ENCODE results near the gene SVOP.

SVOP gene

DNA sequence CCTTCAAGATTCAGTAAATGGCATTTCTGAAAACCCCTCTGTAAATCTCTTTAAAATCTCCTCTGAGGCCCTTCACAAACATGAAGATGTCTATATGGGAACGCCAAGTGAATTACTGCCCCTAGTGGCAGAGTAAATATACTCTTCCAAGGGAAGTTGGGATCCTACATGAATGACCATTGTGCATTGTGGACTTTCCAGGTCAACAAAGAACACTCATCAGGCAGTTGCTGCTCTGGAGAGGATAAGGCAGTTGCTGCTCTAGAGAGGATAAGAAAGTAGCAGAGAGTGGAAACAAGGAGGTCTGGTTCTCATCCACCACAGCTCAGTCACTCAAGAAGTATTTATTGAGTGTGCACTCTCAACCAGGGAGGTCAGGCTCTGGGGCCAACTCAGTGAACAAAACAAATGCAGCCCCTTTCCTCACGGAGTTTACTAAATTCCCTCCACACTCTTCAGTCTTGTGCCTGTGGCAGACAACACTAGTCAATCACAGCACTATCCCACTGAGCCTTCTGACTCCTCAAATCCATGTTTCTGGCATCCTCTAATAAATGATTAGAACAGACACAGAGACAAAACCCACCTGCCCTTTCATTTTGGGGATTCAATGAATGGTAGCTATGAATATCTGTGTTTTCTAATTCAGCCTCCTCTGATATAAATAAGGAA, 52.9 kb downstream of the SVOP start:
- Mint-ChIP-seq H3K4me3 (no peak overlapping the region), H3K9me3 (no peaks in the 10 kb centered on the region), H3K4me1 (no peaks in the 10 kb centered on the region), H3K27me3 (peaks cover 6% of the 10 kb centered on the region), H3K27ac (no peak overlapping the region), H3K36me3 (no peaks in the 10 kb centered on the region)

DNA sequence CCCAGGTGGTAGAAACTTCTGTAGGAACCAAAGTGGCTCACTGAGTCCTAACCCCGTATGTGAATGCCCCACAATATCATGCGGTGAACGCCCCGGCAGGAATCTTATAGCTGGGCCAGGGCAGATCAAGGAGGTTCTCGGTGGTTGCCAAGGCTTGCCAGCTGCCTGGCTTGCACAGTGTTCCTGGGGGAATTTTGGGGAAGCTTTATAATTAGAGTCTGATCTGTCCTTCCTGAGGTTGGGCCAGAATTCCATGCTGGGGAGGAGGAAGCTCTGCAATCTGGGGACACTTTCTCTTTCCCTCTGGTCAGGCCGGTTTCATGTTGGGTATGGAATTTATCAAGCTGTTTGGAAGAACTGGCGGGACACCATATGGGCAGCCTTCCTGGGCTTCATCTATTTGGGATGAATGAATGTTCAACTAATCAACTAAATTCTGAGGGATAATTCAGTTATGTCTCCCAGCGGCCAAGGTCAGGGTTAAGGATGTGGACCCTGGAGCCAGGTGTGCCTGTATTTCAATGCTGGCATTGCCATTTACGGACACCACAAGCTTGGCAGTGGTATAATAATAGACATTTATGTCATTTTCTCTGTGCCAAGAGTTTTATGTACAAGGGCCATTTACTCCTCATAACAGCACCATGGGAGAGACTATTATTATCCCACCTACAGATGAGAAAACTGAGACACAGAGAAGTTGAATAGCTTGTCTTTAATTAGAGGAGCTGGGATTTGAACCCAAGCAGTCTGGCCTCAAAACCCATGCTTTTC, 54.3 kb downstream of the SVOP start:
- H3K27ac Mint-ChIP-seq = no peak overlapping the region
- peaks cover 6% of the 10 kb centered on the region for H3K27me3 Mint-ChIP-seq
- H3K4me3 Mint-ChIP-seq = no peak overlapping the region
- H3K9me3 Mint-ChIP-seq = no peaks in the 10 kb centered on the region
- H3K4me1 Mint-ChIP-seq = no peaks in the 10 kb centered on the region
- H3K36me3 Mint-ChIP-seq = no peaks in the 10 kb centered on the region

DNA sequence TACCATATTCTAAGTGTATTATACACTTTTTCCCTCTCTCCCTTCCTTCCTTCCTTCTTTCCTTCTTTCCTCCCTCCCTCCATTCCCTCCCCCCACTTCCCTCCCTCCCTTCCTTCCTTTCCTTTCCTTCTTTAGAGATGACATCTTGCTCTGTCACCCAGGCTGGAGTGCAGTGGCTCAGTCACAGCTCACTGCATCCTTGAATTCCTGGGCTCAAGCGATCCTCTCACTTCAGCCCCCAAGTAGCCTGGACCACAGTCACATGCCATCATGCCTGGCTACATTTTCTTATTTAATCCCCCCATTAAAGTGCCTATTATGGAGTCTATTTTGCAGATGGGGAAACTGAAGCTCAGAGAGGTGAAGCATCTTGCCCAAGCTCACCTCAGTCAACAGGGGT, 55.0 kb downstream of the SVOP start:
- H3K27me3 Mint-ChIP-seq = peaks cover 4% of the 10 kb centered on the region
- no peak overlapping the region for H3K27ac Mint-ChIP-seq
- H3K9me3 Mint-ChIP-seq = no peaks in the 10 kb centered on the region
- H3K4me1 Mint-ChIP-seq = no peaks in the 10 kb centered on the region
- H3K36me3 Mint-ChIP-seq = no peaks in the 10 kb centered on the region
- no peak overlapping the region for H3K4me3 Mint-ChIP-seq

DNA sequence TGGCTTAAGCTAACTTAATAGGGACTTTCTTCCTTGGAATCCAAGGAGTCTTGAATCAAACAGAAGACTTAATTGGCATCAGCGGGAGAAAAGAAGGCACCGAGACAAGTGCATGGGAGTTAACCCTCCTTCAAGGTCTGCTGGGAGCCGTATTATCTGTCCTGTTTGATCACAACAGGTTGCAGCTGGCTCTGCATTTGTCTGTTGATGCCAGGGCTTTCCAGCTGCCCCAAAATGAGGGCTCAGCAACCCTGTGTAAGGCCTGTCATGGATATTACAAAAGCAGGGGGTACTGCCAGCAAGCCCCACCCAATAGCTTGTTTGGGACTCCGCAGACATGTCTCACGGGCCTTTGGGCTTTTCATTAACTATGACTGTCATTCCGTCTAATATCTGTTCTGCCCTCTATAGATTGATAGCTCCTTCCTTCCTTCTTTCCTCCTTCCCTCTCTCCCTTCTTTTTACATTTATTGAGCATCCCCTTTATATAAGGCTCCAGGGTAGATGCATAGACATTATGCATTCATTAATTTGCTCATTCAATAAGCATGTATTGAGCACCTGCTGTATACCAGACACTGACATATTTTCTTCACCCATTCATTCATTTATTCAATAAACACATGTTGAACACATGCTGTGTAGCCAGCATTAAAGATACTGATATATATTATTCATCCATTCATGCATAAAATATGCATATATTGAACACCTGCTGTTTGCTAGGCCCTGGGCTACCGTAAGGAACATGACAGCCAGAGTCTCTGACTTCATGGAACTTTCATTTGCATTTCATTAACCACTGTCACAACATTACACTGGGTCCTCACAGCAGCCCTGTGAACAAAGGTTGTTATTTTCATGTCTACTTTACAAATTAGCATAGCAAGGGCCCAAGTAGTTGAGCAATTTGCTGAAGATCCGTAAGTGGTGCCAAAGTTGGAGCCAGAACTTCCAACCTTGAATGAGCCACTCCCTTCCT, 56.2 kb downstream of the SVOP start:
- no peak overlapping the region for H3K27ac Mint-ChIP-seq
- no peak overlapping the region for H3K4me3 Mint-ChIP-seq
- no peaks in the 10 kb centered on the region for H3K36me3 Mint-ChIP-seq
- no peaks in the 10 kb centered on the region for H3K4me1 Mint-ChIP-seq
- H3K9me3 Mint-ChIP-seq = no peaks in the 10 kb centered on the region
- peaks cover 1% of the 10 kb centered on the region for H3K27me3 Mint-ChIP-seq

DNA sequence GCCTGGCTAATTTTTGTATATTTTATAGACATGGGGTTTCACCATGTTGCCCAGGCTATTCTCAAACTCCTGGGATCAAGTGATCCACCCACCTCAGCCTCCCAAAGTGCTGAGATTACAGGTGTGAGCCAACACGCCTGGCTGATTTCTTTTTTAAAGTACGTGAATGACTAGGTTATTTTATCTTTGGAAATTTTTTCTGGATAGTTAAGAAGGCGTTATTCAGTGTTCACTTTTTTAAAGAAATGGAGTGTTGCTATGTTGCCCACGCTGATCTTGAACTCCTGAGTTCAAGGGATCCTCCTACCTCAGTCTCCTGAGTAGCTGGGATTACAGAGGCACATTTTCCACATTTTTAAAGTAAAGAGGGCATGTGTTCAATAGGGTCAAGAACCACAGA, 58.6 kb downstream of the SVOP start:
- no peak overlapping the region for H3K27ac Mint-ChIP-seq
- H3K9me3 Mint-ChIP-seq = no peaks in the 10 kb centered on the region
- no peaks in the 10 kb centered on the region for H3K4me1 Mint-ChIP-seq
- H3K36me3 Mint-ChIP-seq = no peaks in the 10 kb centered on the region
- H3K27me3 Mint-ChIP-seq = peaks cover 1% of the 10 kb centered on the region
- H3K4me3 Mint-ChIP-seq = no peak overlapping the region

DNA sequence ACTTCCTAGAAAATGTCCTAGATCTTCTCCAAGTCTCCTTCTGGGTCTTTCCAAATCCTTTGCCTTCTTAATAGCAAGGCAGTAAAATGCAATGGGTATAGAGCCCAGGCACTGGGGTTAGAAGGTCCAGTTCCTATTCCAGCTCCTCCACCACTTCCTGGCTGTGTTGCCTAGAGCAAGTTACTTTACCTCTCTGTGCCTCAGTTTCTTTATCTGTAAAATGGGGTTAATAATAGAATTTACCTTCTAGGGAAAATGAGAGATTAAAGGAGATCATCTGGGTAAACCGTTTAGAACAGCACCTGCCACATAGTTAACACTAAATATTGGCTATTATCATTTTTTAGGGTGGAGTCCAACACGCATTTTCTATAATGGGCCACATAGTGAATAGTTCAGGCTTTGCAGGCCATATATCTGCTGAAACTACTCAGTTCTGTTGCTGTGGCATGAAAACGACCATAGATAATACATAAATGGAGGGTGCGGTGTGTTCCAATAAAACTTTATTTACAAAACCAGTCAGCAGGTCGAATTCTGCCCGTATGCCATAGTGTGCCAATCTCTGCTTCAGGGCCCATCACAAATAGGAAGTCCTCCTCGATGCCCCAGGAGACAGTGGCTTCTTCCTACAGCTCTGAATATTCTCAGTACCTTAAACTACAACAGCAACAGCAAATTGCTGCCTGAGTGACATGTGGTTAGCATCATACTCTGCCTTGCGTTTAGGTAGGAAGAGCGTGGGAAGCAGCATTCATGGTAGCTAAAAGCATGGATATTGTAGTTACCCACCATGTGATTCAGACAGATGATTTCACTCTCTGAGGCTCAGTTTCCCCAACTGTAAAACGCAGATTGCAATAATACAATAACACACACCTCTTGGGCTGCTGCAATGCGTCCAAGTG, 60.9 kb downstream of the SVOP start:
- Mint-ChIP-seq H3K4me3 (no peak overlapping the region), H3K27me3 (peaks cover 1% of the 10 kb centered on the region), H3K4me1 (no peaks in the 10 kb centered on the region), H3K9me3 (no peaks in the 10 kb centered on the region), H3K36me3 (no peaks in the 10 kb centered on the region), H3K27ac (no peak overlapping the region)

DNA sequence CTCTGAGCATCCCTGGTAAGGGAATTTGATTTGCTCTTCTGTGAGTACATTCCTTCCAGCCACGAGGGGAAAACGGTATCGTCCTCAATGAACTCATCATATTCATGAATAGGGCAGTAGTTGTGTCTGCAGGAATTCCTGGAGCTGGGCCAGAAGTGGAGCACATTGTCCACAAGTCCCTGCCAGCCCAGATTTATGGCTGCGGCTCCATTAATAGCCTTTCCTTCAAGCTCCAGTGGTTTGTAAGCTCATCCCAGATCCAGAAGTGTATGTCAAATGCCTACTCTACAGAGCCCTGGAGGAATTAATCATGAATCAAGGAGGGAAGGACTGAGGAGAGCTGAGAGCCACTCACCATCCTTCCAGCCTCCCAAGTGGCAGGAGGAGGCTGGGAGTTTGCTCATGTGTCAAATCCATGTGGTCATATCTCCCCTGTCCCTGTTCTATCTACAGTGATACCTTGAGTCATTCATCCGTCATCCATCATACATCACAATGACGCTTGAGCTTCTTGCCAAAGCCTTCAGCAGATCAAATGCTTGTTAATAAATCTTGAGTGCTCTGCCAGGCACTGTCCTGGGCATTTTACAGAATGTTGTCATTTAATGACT, 65.5 kb downstream of the SVOP start:
- no peak overlapping the region for H3K4me3 Mint-ChIP-seq
- no peak overlapping the region for H3K27ac Mint-ChIP-seq
- H3K27me3 Mint-ChIP-seq = no peaks in the 10 kb centered on the region
- no peaks in the 10 kb centered on the region for H3K9me3 Mint-ChIP-seq
- H3K4me1 Mint-ChIP-seq = peaks cover 6% of the 10 kb centered on the region
- no peaks in the 10 kb centered on the region for H3K36me3 Mint-ChIP-seq

DNA sequence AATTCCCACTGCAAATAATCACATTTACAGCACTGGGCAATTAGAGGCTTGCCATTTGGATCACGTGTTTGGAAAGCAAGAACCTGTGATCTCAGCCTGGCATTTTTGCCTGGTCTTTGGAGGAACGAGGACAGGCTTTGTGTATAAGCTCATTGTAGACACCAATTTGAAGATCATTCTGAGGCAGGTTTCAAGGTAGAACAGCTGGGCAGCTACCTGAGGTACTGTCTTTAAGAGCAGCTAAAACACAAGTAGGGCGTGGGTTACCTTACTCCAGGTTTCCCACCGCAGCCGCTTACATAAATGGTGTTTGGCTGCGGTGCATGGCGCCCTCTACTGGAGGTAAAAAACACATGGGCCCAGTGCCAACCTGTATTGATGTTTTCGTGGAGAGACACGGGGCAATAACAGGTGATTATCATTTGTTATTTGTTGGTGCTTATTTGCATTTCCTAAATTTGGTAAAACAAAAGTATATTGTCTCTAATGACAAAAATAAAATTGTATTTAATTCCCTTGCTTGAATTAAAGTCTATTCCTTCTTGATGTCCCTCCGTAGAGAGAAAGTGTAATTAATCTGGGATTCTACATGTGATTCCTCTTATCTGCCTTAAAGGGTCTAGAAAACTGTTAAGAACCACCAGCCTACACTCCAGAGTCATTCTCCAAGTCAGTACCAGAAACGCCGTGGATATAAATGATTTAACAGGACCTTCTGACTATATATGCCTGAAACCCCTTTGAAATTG, 69.7 kb downstream of the SVOP start:
- H3K27ac Mint-ChIP-seq = no peak overlapping the region
- H3K9me3 Mint-ChIP-seq = no peaks in the 10 kb centered on the region
- H3K4me1 Mint-ChIP-seq = peaks cover 6% of the 10 kb centered on the region
- no peak overlapping the region for H3K4me3 Mint-ChIP-seq
- peaks cover 3% of the 10 kb centered on the region for H3K27me3 Mint-ChIP-seq
- no peaks in the 10 kb centered on the region for H3K36me3 Mint-ChIP-seq

DNA sequence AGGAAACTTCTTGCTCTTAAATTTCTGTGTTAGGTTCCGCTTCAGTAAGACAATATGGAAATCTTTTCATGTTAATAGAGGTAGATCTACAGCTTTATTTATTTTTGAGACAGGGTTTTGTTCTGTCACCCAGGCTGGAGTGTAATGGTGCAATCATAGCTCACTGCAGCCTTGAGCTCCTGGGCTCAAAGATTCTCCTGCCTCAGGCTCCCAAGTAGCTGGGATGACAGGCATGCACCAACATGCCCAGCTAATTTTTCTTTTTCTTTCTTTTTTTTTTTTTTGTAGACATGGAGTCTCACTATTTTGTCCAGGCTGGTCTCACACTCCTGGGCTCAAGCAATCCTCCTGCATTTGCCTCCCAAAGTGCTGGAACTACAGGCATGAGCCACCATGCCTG, 70.9 kb downstream of the SVOP start:
- H3K27me3 Mint-ChIP-seq = peaks cover 3% of the 10 kb centered on the region
- H3K36me3 Mint-ChIP-seq = no peaks in the 10 kb centered on the region
- no peak overlapping the region for H3K27ac Mint-ChIP-seq
- H3K4me1 Mint-ChIP-seq = peaks cover 6% of the 10 kb centered on the region
- H3K9me3 Mint-ChIP-seq = no peaks in the 10 kb centered on the region
- no peak overlapping the region for H3K4me3 Mint-ChIP-seq

DNA sequence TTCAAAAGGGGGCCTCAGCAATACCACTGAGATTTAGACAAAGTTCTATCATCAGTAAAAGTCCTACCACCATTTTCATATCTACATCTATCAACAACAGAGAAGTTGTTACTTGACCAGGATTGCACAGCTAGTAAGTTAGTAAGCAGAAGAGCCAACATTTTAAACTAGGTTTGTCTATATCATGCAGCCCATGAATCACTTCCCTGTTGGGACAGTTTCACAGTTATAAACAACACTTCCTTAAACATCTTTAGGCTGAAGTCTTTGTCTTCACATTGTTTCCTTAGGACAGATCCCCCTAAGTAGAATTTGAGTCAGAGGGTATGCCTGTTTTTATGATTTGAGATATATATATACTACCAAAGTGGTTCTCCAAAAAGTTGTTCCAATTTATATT, 72.5 kb downstream of the SVOP start:
- H3K36me3 Mint-ChIP-seq = no peaks in the 10 kb centered on the region
- no peak overlapping the region for H3K27ac Mint-ChIP-seq
- H3K4me1 Mint-ChIP-seq = peaks cover 6% of the 10 kb centered on the region
- H3K27me3 Mint-ChIP-seq = peaks cover 3% of the 10 kb centered on the region
- no peak overlapping the region for H3K4me3 Mint-ChIP-seq
- H3K9me3 Mint-ChIP-seq = no peaks in the 10 kb centered on the region

DNA sequence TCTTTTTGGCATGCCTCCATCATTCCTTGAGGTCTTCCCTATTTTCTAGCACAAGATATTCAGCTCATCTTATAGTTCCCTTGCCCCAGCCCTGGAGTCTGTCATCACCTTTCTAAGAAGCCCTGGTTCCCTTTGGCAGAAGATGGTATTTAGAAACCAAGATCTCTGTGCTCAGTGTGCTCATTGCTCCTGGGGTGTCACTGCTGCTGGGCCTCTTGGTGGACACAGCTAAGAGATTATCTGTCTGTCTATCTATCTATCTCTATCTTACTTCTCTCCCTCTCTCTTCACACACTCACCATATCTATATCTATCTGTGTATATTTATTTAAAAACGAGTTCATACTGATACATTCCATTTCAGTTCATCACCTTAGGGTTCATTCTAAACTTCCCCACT, 73.8 kb downstream of the SVOP start:
- no peaks in the 10 kb centered on the region for H3K9me3 Mint-ChIP-seq
- H3K27ac Mint-ChIP-seq = no peak overlapping the region
- no peak overlapping the region for H3K4me3 Mint-ChIP-seq
- no peaks in the 10 kb centered on the region for H3K36me3 Mint-ChIP-seq
- peaks cover 6% of the 10 kb centered on the region for H3K4me1 Mint-ChIP-seq
- H3K27me3 Mint-ChIP-seq = peaks cover 3% of the 10 kb centered on the region

DNA sequence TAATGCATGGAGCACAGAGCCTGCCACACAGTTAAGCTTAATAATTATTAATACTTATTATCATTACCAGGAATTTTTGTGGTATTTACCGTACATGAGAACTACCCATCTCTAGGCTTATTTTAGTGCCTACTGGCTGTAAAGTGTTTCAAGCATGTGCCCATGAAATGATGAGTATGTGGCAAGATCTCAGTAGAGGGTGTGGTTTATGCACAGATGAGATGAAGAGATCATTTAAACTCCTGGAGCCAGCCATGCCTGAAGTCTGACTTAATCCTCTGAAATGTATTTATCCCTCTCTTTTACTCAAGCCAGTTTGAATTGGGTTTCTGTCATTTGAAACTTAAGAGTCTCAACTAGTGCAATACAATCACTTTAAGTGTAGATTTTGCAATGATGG, 80.7 kb downstream of the SVOP start:
- no peak overlapping the region for H3K4me3 Mint-ChIP-seq
- no peaks in the 10 kb centered on the region for H3K9me3 Mint-ChIP-seq
- H3K36me3 Mint-ChIP-seq = no peaks in the 10 kb centered on the region
- H3K27ac Mint-ChIP-seq = no peak overlapping the region
- H3K27me3 Mint-ChIP-seq = no peaks in the 10 kb centered on the region
- H3K4me1 Mint-ChIP-seq = no peaks in the 10 kb centered on the region

DNA sequence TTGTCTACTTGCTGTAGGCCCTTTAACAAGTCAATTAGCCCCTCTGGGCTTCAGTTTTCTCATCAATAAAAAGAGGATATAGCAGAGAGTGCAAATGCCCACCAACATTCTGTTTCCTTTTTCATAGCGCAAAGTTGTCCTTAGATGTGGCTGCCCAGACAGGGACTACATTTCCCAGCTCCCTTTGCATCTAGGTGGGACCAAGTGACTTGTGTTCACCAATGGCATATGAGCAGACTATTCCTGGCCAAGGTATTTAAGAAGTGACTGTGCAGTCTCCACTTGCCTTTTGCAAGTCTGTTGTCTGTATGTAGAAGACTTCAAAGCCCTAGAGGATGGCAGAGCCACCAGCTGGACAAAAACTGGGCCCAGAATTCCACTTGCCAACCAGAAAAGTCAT, 81.3 kb downstream of the SVOP start:
- H3K4me3 Mint-ChIP-seq = no peak overlapping the region
- H3K9me3 Mint-ChIP-seq = no peaks in the 10 kb centered on the region
- no peaks in the 10 kb centered on the region for H3K36me3 Mint-ChIP-seq
- H3K27me3 Mint-ChIP-seq = no peaks in the 10 kb centered on the region
- H3K27ac Mint-ChIP-seq = no peak overlapping the region
- H3K4me1 Mint-ChIP-seq = no peaks in the 10 kb centered on the region

DNA sequence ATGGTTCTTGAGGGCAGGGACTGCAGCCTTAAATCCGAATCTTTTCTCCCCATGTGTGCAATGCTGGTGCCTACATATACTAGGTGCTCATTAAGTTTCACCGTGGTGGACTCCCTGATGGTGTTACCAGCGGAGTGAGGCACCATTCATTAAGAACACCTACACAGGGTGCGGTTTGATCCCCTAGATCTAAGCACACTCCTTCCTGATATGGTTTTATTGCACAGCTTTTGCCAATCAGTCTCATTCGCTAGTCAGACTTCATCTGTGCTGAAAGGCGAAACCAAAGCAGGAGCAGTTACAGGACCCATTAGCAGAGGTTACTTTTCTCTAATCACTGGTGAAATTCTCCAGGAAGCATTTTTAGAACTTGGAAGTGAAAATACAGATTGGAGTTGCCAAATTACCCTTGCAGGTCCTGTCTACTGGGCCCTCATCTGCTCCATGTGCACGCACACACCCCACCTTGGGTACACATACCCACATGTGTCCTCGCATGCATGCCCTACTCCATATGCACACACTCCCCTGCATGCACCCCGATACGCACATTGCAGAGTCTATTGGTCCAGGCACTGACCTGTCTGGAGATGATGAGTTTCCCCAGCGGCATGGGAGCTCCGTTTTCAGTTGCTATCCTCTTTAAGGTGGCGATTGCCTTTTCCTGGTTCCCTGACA, 82.5 kb downstream of the SVOP start:
- H3K9me3 Mint-ChIP-seq = no peaks in the 10 kb centered on the region
- H3K27ac Mint-ChIP-seq = no peak overlapping the region
- no peaks in the 10 kb centered on the region for H3K4me1 Mint-ChIP-seq
- no peaks in the 10 kb centered on the region for H3K27me3 Mint-ChIP-seq
- H3K36me3 Mint-ChIP-seq = no peaks in the 10 kb centered on the region
- H3K4me3 Mint-ChIP-seq = no peak overlapping the region

All from activated naive CD4-positive, alpha-beta T cell treated with anti-CD3 and anti-CD28 coated beads, Interleukin-2, amount 50 U/mL, for 24 hours (primary cell).